IPS DF 6.9 (cell line): ENCODE measurements around the gene PAPOLG.
"Not testable (repeated sequence)": the region's sequence is repeated elsewhere in the genome, so short reads cannot be mapped to it uniquely, and the experiment has no call there.

Experiments used
- DNase-seq: peaks from one replicate; pipeline ENCODE4 v3.0.0-alpha.2; 2013; ENCODE audit warnings: low read depth, low spot score
- H3K27ac ChIP-seq: one replicate; pipeline ENCODE4 v1.5.1; 2013; ENCODE audit warnings: low read length, control low read depth
- H3K27me3 ChIP-seq: 2 replicates; pipeline ENCODE4 v1.6.1; 2013; ENCODE audit warnings: mild to moderate bottlenecking, low read length; ENCODE audit not compliant: control insufficient read depth, insufficient read depth
- H3K36me3 ChIP-seq: 2 replicates; pipeline ENCODE4 v1.6.1; 2013; ENCODE audit warnings: low read length; ENCODE audit not compliant: control insufficient read depth, insufficient read depth
- H3K4me1 ChIP-seq: 2 replicates; pipeline ENCODE4 v1.6.1; 2013; ENCODE audit warnings: low read length; ENCODE audit not compliant: control insufficient read depth, insufficient read depth
- H3K4me3 ChIP-seq: 2 replicates; pipeline ENCODE4 v1.5.1; 2013; ENCODE audit warnings: mild to moderate bottlenecking, low read length
- H3K9me3 ChIP-seq: 2 replicates; pipeline ENCODE4 v1.6.1; 2013; ENCODE audit warnings: low read length, inconsistent platforms; ENCODE audit not compliant: control insufficient read depth, insufficient read depth
- WGBS: extraction: QIAGEN DNeasy Blood & Tissue Kit; methylation state at CpG from one replicate; pipeline ENCODE4 v1.1.7; 2013; ENCODE audit warnings: mixed read lengths, missing lambda C conversion rate; ENCODE audit not compliant: insufficient read length, insufficient coverage; 5-methylcytosine and 5-hydroxymethylcytosine counted together

Gene PAPOLG

GRCh38 chr2:60808330-60808801 lies 52.3 kb downstream of the PAPOLG start:
- H3K9me3 ChIP-seq = no peaks in the 10 kb centered on the region

GRCh38 chr2:60811491-60812375 lies 55.7 kb downstream of the PAPOLG start:
- H3K27ac ChIP-seq = no peak overlapping the region
- H3K4me3 ChIP-seq = no peak overlapping the region
- no peaks in the 10 kb centered on the region; the same call in 1 of the 2 replicates for H3K4me1 ChIP-seq
- no peak for DNase-seq
- H3K36me3 ChIP-seq = no peaks in the 10 kb centered on the region
- no peaks in the 10 kb centered on the region for H3K27me3 ChIP-seq
- no peaks in the 10 kb centered on the region for H3K9me3 ChIP-seq
- no CpG with 5 or more reads among the region's 14 CpGs for WGBS

More at GRCh38 chr2:60808330-60808801, 52.3 kb downstream of the PAPOLG start:
- peak; percentile 18 for DNase-seq
- no peaks in the 10 kb centered on the region for H3K27me3 ChIP-seq
- no CpG with 5 or more reads among the region's 16 CpGs for WGBS
- no peak overlapping the region for H3K4me3 ChIP-seq
- no peak overlapping the region for H3K27ac ChIP-seq
- no peaks in the 10 kb centered on the region for H3K36me3 ChIP-seq
- H3K4me1 ChIP-seq = no peaks in the 10 kb centered on the region; the same call in 1 of the 2 replicates

GRCh38 chr2:60817191-60817590 lies 61.1 kb downstream of the PAPOLG start:
- H3K4me3 ChIP-seq, H3K4me1 ChIP-seq, H3K36me3 ChIP-seq, H3K9me3 ChIP-seq, DNase-seq, H3K27me3 ChIP-seq, H3K27ac ChIP-seq: not testable (repeated sequence)
- no CpG with 5 or more reads among the region's 9 CpGs for WGBS

GRCh38 chr2:60818272-60818671 lies 62.2 kb downstream of the PAPOLG start:
- Histone ChIP-seq H3K27ac (no peak overlapping the region), H3K9me3 (no peaks in the 10 kb centered on the region), H3K36me3 (no peaks in the 10 kb centered on the region), H3K4me1 (no peaks in the 10 kb centered on the region), H3K4me3 (no peak overlapping the region), H3K27me3 (no peaks in the 10 kb centered on the region)
- no peak for DNase-seq
- no CpG with 5 or more reads among the region's 4 CpGs for WGBS

- no peaks in the 10 kb centered on the region for H3K9me3 ChIP-seq
- H3K4me1 ChIP-seq = no peaks in the 10 kb centered on the region
- no peak overlapping the region for H3K4me3 ChIP-seq
- no peaks in the 10 kb centered on the region for H3K27me3 ChIP-seq
- WGBS = no CpG with 5 or more reads among the region's 15 CpGs
- H3K27ac ChIP-seq = no peak overlapping the region
- DNase-seq = no peak
- H3K36me3 ChIP-seq = no peaks in the 10 kb centered on the region
These were observed 63.2 kb downstream of the PAPOLG start for GRCh38 chr2:60819155-60819862.

GRCh38 chr2:60819936-60820335 lies 63.9 kb downstream of the PAPOLG start:
- H3K27me3 ChIP-seq = no peaks in the 10 kb centered on the region
- no peak for DNase-seq
- no peaks in the 10 kb centered on the region for H3K9me3 ChIP-seq
- H3K36me3 ChIP-seq = no peaks in the 10 kb centered on the region
- WGBS = no CpG with 5 or more reads among the region's 13 CpGs
- no peak overlapping the region for H3K27ac ChIP-seq
- no peaks in the 10 kb centered on the region for H3K4me1 ChIP-seq
- H3K4me3 ChIP-seq = no peak overlapping the region

- H3K4me1 ChIP-seq = no peaks in the 10 kb centered on the region
- H3K4me3 ChIP-seq = no peak overlapping the region
- no peaks in the 10 kb centered on the region for H3K27me3 ChIP-seq
- no peak overlapping the region for H3K27ac ChIP-seq
- no CpG with 5 or more reads among the region's 12 CpGs for WGBS
- no peak for DNase-seq
- H3K9me3 ChIP-seq = no peaks in the 10 kb centered on the region
- H3K36me3 ChIP-seq = no peaks in the 10 kb centered on the region
These were observed 64.5 kb downstream of the PAPOLG start for GRCh38 chr2:60820416-60821132.

- H3K27ac ChIP-seq = no peak overlapping the region
- H3K4me1 ChIP-seq = no peaks in the 10 kb centered on the region
- no peaks in the 10 kb centered on the region for H3K27me3 ChIP-seq
- WGBS = no CpG with 5 or more reads among the region's 3 CpGs
- no peak for DNase-seq
- H3K9me3 ChIP-seq = no peaks in the 10 kb centered on the region
- H3K4me3 ChIP-seq = no peak overlapping the region
- H3K36me3 ChIP-seq = no peaks in the 10 kb centered on the region
These were observed 65.0 kb downstream of the PAPOLG start for GRCh38 chr2:60821133-60821469.

GRCh38 chr2:60821587-60822302 lies 65.7 kb downstream of the PAPOLG start:
- WGBS = no CpG with 5 or more reads among the region's 6 CpGs
- DNase-seq = no peak

GRCh38 chr2:60822987-60823386 lies 66.9 kb downstream of the PAPOLG start:
- H3K9me3 ChIP-seq = no peaks in the 10 kb centered on the region
- no peak overlapping the region for H3K27ac ChIP-seq
- no peak for DNase-seq
- no peaks in the 10 kb centered on the region for H3K4me1 ChIP-seq
- no CpG with 5 or more reads among the region's 4 CpGs for WGBS
- H3K36me3 ChIP-seq = no peaks in the 10 kb centered on the region
- H3K27me3 ChIP-seq = no peaks in the 10 kb centered on the region
- H3K4me3 ChIP-seq = no peak overlapping the region

More at GRCh38 chr2:60821587-60822302, 65.7 kb downstream of the PAPOLG start:
- Histone ChIP-seq H3K4me1 (no peaks in the 10 kb centered on the region), H3K4me3 (no peak overlapping the region), H3K36me3 (no peaks in the 10 kb centered on the region), H3K27ac (no peak overlapping the region), H3K27me3 (no peaks in the 10 kb centered on the region), H3K9me3 (no peaks in the 10 kb centered on the region)
